HL-60/S4 treated with retinoic acid at 250 ng/mL for 4 days and 3 days (cell line): ENCODE data around the gene NPB.
"Not testable (repeated sequence)": the region's sequence is repeated elsewhere in the genome, so short reads cannot be mapped to it uniquely, and the experiment has no call there.

ENCODE experiments used
- in situ Hi-C: fragments of 300-500 bp; cut with MboI; formaldehyde crosslinking; loops from 2 replicates; pipeline ENCODE4 v1.7.0; 2022; ENCODE audit warnings: low sequenced_read_pairs

The NPB gene

DNA sequence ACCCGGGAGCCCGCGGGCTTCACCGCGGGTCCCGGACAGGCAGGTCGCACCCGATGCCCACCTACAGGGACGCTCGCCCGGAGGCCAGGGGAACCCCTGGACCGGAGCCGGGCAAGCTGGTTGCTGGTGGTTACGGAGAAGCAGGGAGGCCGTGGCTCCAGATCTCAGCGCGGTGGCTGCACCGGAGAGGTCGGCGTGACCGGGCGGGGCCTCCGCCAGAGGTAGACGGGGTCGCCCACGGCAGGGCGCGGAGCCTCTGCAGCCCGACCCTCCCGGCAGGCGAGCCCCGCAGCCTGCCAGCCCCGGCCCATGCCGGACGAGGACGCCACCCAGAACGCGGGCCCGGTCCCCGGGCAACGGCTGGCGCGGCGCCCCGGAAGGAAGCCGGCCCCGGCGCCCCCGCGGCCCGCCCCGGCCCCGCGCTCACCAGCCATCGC, 8.8 kb downstream of the NPB start:
- in situ Hi-C loops, result no loop called here

DNA sequence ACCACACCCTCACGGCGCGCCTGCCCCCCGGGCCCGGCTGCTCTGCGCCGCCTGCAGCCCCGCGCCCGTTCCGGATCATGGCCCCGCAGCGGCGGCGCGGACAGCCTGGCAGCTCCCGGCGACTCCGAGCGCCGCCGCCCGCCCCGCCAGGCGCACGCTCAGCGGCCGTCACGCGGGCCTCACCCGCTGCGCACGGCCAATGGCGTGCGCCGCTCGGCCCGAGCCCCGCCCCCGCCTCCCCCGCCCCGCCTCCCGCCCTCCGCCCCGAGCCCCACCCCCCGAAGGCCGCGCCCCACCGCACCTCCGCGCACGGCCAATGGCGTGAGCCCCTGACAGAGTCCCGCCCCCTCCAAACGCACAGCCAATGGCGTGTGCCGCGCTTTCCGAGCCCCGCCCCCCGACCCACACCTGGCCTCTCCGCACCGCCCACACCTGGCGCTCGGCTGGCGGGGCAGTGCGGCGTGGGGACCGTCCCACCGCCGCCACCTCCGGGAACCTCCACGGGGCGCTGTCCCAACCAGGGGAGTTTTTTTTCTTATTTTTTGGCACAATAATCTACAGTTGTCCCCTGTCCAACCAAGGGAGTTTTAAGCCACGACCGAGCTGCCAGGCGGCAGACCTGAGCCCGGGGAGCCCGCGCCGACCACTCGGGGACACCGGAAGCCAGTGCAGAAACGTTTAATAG, 9.4 kb downstream of the NPB start, which contains the start of gene PCYT2:
Gene PCYT2, minus strand, starts transcription at position 123 of the 685 bp plus-strand sequence. Its CDS starts 44 bp downstream, at position 79.
- in situ Hi-C loops, result no loop called here

DNA sequence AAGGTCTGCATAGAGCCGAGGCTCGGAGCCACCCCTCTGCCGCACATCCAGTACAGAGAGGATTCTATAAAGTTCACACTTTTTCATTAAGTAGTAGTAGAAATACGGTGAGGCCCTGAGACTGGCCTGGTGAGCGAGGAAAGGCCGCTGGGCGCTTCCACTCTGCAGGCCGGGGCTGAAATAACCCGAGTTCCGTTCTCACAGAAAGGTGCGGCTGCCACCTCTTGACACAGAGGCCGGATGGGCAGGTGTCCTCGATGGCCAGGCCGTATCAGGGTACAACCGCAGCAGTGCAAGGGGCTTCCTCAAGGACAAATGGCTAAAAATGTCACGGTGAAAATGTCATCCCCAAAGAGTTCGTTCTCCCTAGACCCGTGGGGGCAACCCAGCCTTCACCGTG, 9.9 kb downstream of the NPB start:
- in situ Hi-C loops, result no loop called here

DNA sequence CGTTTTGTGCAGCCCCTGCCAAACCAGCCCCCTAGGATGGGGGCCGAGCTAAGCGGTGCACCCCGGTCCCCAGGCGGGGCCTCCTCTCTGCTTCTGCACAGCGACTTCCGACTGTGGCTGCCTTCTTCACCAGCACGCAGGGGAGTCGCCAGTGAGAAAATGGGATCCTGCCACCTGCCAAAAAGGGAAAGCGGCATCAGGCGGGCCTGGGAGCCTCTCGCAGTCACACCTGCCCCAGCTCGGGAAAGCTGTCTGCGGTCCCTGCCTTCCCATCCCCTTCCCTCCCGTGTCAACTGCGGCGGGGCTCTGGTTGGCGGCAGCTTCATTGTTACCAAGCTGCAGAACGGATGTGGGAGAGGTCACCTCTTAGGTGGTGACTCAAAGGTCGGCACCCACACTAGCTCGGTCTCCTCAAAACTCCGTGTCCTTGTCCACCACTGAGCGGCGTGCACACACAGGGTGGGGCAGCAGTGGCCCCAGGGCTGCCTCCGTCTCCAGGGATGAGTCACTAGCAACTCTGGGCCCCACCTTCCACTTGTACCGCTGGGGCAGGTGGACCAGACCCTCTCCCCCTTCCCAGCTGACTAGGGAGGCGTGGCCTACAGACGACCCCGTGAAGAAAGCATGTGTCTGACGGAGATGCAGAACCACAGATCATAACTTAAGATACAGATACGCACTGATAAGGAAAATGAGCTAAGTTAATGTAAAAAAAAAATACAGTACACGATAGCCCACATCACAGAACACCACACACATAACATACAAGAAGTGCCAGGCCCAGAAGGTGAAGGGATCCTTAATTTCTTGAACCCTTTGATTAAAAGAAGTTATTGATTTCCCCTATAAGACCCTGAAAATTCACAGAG, 10.6 kb downstream of the NPB start:
- in situ Hi-C loops, result no loop called here

DNA sequence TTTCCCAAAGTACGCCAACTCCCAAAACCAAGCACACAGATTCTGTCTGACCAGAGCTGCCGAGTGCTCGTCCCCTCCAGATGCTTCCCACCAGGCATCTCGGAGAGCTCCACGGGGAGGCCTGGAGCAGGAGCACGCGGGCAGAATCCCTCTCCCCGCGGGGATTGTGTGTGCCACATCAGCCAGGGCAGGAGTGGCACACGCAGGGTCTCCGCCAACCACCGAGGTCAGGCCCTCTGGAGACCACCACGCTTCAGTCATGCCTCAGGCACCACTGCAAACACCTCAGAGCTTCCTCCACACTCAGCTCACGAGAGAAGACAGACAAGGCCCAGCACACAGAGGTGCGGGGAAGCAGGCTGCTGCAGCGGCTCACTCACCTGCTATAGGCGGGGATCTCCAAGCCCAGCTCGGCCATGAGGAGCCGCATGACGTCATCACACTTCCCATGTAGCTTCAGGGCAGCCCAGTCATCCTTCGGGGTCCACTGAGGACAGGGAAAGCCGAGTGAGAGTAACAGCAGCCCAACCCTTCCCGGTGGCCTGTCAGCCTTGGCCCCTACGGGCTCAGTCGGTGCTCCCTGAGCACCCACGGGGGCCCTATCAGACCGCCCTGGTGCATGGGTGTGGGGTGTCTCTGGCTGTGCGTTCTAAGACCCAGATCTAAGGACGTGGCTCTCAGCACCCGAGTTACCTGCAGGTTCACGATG, 11.5 kb downstream of the NPB start:
- in situ Hi-C loops, result no loop called here

DNA sequence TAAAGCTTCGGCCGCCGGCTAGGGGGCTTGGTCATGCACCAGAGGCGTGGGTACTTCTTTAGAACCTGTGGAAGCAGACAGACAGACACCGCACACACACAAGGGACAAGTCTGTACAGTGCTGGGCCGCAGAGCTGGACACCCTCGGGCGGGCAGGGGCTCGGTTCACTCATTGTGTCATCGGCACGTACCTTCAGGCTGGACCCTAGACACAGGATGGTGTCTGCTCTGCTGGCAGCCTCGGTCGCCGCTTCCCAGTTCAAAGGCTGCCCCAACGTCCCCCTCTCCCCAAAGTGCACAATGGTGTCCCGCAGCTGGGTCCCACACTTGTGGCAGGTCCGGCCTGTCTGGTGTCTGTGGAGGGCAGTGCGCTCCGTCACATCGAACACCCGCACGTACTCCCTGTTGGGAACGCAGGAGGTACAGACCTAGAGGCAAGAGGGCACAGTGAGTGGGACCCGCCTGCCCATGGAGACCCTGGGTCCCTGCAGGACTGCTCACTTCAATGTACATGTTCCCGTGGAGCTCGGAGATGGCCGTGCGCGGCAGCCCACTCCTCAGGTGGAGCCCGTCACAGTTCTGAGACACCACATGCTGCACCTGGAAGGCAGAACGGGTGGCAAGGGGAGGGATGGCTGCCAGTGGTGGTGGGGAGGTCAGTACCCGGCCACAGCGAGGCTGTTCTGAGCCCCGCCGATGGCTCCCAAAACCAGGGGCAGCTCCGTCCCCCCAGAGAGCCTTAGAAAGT, 12.2 kb downstream of the NPB start:
- in situ Hi-C loops, result no loop called here

DNA sequence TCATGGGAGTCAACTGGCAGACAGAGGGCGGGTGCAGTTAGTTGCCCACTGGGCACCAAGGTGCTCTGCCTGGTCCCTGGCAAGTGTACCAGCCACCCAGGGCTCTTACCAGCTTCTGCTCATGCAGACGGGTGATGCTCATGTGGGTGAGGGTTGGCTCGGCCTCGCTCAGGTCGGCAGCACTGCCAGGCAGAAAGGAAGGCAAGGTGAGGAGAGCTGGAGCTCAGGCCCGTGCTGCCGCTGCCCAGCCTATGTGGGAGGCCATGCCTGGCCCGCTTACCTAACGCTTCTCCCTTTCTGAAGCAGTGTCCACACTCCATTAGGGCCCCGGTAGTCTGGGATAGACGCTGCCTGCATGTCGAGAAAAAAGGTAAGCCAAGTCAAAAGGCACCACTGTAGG, 13.3 kb downstream of the NPB start:
- in situ Hi-C loops, result no loop called here

DNA sequence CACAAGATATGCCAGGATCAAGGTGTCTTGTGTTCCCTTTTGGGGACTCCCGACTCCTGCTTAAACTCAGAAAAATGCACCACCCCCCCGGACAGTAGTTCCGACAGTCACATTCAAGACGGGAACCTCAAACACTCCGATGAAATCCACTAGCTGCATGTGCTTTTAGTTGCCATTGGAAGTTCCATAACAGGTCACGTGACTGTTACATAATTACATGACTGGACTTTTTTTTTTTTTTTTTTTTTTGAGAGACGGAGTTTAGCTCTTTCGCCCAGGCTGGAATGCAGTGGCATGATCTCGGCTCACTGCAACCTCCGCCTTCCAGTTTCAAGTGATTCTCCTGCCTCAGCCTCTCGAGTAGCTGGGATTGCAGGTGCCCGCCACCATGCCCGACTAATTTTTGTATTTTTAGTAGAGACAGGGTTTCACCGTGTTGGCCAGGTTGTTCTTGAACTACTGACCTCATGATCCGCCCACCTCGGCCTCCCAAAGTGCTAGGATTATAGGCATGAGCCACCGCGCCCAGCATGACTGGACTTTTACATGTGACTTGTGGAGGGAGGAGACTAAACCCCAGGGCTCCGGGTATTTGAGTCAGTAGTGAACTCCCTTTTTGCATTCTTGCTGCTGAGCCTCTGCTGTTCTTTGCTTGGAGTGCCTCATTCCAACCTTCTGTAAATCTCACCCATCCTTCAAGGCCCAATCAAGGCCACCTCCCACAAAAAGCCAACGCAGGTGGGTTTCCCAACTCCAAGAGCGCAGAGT, 14.4 kb downstream of the NPB start:
- in situ Hi-C loops, result no loop called here

DNA sequence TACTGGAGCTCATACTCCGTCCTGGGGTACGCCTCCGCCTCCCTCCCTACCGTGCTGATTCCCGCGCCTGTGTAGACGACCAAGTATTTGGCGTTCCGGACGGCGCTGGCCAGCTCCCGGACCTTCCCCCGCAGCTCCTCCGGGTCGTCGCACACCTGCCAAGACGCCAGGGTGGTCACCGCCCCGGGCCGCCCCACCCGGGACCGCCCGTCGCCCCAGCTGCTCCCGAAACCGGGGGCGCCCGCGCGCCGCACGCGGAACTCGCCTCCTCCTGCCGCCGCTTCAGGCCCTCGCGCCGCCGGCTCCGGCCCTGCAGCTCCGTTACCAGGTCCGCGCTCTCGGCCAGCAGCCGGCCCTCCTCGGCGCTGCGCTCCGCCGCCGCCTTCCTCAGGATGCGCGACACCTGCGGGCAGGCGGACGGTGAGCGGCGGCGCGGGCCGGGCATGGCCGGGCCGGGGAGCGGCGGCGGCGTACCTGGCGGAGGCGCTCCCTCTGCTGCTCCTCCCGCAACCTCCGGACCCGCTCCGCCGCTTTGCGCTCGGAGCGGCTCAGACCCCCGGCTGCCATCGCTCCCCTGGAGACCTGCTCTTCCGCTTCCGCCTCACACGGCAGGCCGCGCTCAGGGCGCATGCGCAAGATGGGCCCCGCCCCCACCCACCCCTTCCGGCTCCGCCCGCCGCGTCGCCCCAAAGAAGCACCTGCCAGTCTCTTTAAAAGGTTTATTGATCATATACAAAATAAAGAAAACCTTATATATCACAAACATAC, 15.7 kb downstream of the NPB start, which contains the start of gene SIRT7:
Gene SIRT7, minus strand, starts transcription at position 612 of the 768 bp plus-strand sequence. Its CDS starts 45 bp downstream, at position 567.
- in situ Hi-C loops, result no loop called here

DNA sequence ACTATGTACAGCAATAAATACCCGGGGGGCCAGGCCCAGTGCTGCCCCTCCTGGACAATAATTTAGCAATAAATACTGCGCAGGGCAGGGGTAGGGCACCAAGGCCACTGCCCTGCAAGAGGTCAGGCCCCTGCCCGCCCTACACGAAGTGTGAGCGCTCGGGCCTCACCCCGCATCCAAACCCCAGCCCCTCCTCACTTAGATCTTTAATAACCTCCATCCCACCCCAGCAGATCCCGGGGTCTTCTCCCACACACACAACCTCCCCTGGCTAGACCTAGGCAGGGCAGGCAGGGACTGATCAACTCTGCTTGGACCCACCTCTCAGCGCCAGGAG, 16.3 kb downstream of the NPB start:
- in situ Hi-C loops, result not testable (repeated sequence)

DNA sequence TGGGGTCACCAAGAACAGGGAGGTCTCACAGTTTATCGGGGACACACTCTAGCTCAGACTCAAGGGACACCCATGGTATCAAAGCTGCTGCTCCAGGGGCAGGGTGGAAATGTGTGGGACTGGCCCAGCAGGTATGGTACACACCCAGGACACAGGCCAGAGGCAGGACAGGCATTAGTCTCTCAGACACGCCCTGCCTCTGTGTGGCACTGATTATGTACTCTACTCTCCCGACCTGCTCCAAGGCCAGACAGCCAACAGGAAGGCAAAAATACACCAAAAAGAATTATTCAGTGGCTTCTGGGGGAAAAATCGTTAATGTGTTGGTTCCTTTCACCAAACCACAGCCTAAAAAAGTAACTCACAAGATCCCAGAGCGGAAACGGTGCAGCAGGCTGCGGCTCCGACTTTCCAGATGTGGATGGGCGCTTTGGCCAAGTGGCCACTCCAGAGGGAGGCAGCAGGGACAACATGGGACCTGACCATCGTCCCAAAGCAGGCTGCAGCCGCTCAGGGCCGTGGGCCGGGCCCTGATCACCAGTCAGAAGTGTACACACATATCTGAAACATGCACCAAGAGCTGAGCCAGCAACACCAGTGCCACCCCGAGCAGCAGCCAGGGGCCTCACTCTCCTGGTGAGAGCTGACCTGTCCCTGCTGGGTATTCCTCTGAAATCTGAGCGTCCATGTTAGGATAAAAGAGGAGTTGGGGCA, 17.0 kb downstream of the NPB start:
- in situ Hi-C loops, result no loop called here

DNA sequence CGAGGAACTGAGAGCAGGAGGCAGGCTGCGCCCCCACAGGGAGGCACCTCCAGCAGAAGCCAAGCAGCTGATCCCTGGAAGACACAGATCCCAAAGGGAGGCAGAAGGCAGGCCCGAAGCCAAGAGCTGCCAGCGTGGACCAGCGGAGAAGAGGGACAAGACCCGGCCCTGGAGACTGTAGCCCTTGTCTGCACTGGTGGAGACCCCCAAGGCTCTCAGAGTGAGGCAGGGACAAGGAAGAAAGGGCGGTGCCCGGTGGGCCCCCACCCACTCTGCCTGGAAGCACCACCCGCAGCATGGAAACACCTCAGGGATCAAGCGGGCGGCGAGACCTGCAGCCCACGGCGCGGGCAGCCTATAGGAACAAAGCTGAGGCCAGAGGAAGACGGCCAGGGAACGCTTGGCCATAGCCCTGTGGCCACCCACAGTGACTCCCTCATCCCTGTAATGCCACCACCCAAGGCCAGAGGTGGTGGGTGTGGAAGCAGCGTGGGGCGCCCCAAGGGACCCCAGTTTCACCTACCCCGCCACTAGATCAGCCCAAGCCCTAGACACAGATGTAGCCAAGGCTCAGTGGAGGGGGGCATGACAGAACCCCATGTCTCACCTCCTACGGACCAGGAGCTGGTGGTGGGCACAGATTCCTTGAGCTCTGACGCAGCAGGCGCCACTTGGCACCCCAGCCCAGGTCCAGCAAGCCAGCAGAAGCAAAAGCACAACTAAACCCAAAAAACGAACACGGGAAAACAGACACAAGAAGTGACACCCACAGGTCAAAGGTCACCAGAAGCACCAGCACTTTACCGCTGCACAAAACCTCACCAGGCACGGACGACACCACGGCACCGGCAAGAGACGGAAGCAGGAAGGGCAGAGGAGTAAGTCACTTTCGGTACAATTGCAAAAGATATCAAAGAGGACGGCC, 18.8 kb downstream of the NPB start:
- in situ Hi-C loops, result no loop called here

DNA sequence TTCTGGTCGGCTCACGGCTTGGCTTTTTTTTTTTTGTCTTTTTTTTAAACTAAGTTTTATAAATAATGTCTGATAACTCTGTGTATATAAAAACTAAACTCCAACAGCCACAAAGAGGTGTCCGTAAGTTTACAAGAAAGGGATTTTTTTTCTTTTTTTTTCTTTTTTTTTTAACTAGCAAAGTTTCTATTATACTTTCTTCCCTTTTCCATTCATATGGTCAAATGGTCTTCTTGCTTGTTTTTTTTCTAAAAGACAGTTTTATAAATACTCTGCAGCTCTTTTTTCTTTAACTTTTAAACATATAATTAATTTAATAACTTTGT, 19.5 kb downstream of the NPB start:
- in situ Hi-C loops, result no loop called here

DNA sequence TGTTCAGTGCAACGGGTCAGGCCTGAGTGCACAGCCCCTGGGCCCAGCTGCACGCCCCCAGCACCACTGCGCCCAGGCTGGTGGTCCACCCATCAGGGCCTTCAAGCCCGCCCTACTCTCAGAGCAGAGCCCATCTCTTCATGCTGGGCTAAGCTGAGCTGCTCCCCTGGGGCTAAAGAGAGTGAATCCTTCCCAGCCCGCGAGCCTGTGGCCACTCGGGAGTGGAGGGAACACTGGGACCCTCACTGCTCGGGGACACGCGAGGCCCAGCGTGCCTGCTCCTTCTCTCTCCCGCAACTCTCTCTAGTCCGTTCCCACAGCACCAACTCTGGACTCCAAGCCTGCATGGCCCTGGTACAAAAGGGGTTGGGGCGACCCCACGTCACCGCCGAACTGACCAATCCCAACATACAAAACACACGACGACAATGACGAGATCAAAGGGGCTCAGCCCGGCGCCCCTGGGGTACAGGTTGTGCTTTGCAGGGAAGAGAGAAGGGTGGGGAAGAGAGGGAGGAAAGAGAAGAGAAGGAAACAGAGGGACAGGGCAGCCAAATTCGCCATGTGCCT, 20.0 kb downstream of the NPB start:
- in situ Hi-C loops, result no loop called here

DNA sequence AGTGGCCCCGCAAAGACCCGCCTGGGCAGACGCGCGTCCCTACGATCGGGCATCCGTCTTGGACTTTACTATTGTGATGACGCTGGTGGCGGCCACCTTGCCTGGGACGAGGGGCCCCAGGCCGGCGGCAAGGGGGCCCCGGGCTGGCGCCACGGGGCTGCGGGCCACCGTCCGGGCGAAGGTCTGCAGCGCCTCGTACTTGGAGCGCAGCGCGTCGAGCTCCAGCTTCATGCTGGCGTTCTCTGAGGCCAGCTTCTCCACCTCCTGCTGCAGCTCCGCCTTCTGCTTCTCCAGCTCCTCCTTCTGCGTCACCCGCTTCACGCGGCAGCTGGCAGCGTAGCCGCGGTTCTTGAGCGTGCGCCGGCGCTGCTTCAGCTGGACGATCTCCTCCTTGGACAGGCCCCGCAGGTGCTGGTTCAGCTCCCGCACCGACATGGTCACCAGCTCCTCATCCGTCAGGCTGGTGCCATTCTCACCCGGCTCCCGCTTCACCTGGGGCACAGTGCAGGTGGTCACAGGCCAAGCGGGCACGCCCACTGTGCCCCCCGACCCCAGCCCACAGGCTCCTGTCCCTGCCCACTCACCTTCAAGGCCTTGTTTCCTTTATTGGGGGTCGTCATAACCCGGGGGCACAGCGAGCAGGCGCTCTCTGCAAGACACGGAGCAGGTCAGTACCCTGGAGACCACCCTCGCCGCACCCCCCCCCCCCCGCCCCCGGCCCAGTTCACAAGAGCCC, 20.7 kb downstream of the NPB start:
- in situ Hi-C loops, result no loop called here

DNA sequence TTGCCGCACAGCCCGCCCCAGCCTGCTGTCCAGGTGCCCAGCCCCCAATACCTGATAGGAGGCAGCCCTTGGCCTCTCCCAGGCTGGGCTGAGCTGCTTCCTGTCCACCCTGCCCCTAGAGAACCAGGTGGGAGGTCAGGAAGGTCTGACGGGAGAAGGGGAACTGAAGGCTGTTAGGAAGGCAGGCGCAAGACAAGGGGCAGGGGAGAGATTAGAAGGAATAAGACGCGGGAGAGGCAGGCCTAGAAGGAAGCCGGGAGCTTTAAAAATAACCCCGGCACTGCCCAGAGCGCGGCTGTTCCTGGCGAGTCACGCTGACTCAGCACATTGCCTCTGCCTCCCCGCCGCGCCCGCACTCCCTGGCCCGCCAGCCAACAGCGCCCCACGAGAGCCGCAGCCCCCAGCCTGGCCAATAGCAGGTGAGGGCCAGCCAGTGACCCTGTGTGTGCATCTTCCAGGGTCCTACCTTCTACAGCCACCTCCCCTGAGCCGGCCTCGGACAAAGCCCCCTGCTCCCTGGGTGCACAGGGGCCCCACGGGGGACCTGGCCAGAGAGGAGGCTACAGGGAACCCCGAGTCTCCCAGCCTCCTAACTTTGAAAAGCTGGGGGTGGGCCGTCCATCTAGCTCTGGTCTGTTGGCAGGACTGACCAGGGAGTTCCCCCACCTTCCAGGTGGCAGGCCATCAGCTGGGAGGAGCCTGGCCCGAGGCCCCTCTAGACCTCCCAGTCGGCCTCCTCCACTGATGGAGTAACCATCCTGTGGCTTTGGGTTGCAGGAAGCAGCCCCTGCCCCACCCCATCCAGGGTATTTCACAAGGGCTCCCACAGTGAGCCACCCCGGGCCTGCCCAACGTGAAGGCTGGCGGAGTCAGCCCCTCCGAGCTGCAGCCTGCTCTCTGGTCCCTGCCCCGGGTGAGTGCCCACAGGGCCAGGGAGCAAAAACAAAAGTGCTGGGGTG, 21.5 kb downstream of the NPB start:
- in situ Hi-C loops, result no loop called here
